ENCODE results near the gene FAM169A. TPM values are rescaled to one million over a fixed set of nuclear protein-coding genes. Genes with fewer than 3 reads are reported as not detected.

The FAM169A gene
- total and polyA plus RNA-seq, 10 of the 15 experiments (the other 5 are each of a cell fraction or from before 2014, with no cell fraction given), result 0.37 to 15.4 (median 4.7) TPM

DNA sequence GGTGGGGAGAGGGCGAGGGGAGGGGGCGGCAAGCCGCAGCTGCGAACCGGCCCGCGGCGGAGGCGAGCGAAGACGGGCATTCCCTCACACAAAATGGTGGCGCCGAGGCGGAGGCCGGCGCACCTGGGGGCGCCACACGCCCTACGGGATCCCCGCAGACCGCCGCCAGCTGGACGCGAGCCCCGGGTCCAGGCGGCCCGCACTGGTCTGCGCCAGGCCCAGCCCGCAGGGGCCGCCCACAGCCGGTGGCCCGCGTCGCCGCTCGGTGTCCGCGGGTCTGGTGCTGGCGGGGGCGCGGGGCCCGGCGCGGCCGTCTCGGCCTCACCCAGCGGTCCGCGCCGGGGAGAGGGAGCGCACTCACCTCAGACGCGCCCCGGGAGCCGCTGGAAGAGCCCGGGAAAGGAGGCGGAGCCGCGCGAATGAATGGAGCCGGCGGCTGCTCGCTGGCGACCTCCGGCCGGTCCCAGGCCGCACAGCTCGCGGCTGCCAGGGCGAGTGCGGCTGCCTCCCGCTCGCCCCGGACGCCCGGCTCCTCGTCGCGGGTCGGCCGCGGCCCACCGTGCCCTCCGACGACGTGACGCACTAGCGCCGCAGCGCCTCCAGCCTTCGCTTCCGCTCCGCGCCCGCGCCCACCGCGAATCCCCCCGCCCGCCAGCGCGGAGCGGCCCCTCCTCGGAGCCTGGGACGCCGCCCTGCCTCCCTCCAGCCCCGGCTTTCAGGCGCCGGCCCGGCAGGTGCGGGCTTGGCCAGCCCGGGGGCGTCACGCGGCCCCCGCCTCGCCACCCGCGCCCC lies at the start of gene FAM169A (continued):
- TF ChIP-seq ZNF622 (IDR thresholded peaks at IDR 0.05) (no peak), RCOR1 (conservative IDR thresholded peaks at IDR 0.05; ENCODE audit: low read depth, low read length) (no peak), BMI1 (IDR thresholded peaks at IDR 0.05; ENCODE audit: borderline replicate concordance) (no peak), SMARCA5 (IDR thresholded peaks at IDR 0.05) (no peak), POLR2A (IDR thresholded peaks at IDR 0.05; ENCODE audit: low read depth, low read length) (peak; percentile 57), YY1 (IDR thresholded peaks at IDR 0.05; ENCODE audit: low read depth, low read length) (peak; percentile 83), CBX5 (IDR thresholded peaks at IDR 0.05; ENCODE audit: low read depth) (no peak), EP300 (IDR thresholded peaks at IDR 0.05; ENCODE audit: borderline replicate concordance in 1 of 2, control insufficient read depth in 1 of 2, low read depth in 2 of 2, low read length in 2 of 2) (no peak), TCF12 (IDR thresholded peaks at IDR 0.05; ENCODE audit: low read depth, low read length) (0 out of 2 replicates have a peak, but pooled peaks have one; percentile 2), NRF1 (conservative IDR thresholded peaks at IDR 0.05; ENCODE audit: low read depth, low read length) (no peak), SUZ12 (IDR thresholded peaks at IDR 0.05; ENCODE audit: unreplicated experiment) (peak; percentile 80), IRF4 (IDR thresholded peaks at IDR 0.05; ENCODE audit: low read depth, low read length) (no peak), ASH2L (IDR thresholded peaks at IDR 0.05; ENCODE audit: borderline replicate concordance, low read depth) (no peak), SREBF1 (IDR thresholded peaks at IDR 0.05; ENCODE audit: low read length) (no peak), EGR1 (IDR thresholded peaks at IDR 0.05; ENCODE audit: borderline replicate concordance in 1 of 2, low read depth in 2 of 2, low read length in 2 of 2) (peak in 1 of 2 experiments; percentile 41; a peak in 1 of 3 replicates), MYB (IDR thresholded peaks at IDR 0.05; ENCODE audit: borderline replicate concordance, low read depth, low read length) (no peak), IKZF1 (conservative IDR thresholded peaks at IDR 0.05) (peak; percentile 75), SP1 (IDR thresholded peaks at IDR 0.05; ENCODE audit: low read depth, low read length) (no peak), NBN (IDR thresholded peaks at IDR 0.05) (no peak), BACH1 (IDR thresholded peaks at IDR 0.05; ENCODE audit: borderline replicate concordance) (0 out of 2 replicates have a peak, but pooled peaks have one; percentile 32), BHLHE40 (IDR thresholded peaks at IDR 0.05; ENCODE audit: borderline replicate concordance in 1 of 2, low read depth in 2 of 2, low read length in 1 of 2) (peak in 1 of 2 experiments; percentile 21; a peak in 1 of 4 replicates)
- TF ChIP-seq, protein P1, sequence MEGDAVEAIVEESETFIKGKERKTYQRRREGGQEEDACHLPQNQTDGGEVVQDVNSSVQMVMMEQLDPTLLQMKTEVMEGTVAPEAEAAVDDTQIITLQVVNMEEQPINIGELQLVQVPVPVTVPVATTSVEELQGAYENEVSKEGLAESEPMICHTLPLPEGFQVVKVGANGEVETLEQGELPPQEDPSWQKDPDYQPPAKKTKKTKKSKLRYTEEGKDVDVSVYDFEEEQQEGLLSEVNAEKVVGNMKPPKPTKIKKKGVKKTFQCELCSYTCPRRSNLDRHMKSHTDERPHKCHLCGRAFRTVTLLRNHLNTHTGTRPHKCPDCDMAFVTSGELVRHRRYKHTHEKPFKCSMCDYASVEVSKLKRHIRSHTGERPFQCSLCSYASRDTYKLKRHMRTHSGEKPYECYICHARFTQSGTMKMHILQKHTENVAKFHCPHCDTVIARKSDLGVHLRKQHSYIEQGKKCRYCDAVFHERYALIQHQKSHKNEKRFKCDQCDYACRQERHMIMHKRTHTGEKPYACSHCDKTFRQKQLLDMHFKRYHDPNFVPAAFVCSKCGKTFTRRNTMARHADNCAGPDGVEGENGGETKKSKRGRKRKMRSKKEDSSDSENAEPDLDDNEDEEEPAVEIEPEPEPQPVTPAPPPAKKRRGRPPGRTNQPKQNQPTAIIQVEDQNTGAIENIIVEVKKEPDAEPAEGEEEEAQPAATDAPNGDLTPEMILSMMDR (IDR thresholded peaks at IDR 0.05 in 2 of 3, conservative IDR thresholded peaks at IDR 0.05 in 1 of 3; ENCODE audit: control insufficient read depth in 2 of 3, extremely low read depth in 1 of 3, insufficient read depth in 1 of 3, low read depth in 3 of 3, low read length in 3 of 3), result no peak
- TF ChIP-seq, protein P2, sequence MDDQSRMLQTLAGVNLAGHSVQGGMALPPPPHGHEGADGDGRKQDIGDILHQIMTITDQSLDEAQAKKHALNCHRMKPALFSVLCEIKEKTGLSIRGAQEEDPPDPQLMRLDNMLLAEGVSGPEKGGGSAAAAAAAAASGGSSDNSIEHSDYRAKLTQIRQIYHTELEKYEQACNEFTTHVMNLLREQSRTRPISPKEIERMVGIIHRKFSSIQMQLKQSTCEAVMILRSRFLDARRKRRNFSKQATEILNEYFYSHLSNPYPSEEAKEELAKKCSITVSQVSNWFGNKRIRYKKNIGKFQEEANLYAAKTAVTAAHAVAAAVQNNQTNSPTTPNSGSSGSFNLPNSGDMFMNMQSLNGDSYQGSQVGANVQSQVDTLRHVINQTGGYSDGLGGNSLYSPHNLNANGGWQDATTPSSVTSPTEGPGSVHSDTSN (IDR thresholded peaks at IDR 0.05; ENCODE audit: insufficient replicate concordance, low read depth, low read length), result no peak
- TF ChIP-seq, protein P3, sequence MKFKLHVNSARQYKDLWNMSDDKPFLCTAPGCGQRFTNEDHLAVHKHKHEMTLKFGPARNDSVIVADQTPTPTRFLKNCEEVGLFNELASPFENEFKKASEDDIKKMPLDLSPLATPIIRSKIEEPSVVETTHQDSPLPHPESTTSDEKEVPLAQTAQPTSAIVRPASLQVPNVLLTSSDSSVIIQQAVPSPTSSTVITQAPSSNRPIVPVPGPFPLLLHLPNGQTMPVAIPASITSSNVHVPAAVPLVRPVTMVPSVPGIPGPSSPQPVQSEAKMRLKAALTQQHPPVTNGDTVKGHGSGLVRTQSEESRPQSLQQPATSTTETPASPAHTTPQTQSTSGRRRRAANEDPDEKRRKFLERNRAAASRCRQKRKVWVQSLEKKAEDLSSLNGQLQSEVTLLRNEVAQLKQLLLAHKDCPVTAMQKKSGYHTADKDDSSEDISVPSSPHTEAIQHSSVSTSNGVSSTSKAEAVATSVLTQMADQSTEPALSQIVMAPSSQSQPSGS (IDR thresholded peaks at IDR 0.05; ENCODE audit: low read length), result no peak
